Fibroblast of lung (primary cell): ENCODE data around the gene MECR. TPM values are rescaled to one million over a fixed set of nuclear protein-coding genes. Genes with fewer than 3 reads are reported as not detected.
A peak's percentile ranks its signal among the peaks of the same experiment; 100 is the strongest.

Experiments
- DNase-seq, 2 donors: peaks; one replicate each; pipeline versions ENCODE4 v3.0.0 to v3.0.0-alpha.2; 2010; ENCODE audit warnings: low read depth in 2 of 2
- H2AFZ ChIP-seq: 2 replicates; pipeline ENCODE4 v1.5.1; 2012; ENCODE audit warnings: low read length, control low read depth, inconsistent platforms
- H3K27ac ChIP-seq: 2 replicates; pipeline ENCODE4 v1.5.1; 2011; ENCODE audit warnings: low read length, control low read depth; ENCODE audit not compliant: insufficient read depth
- H3K27me3 ChIP-seq: 2 replicates; pipeline ENCODE4 v1.5.1; 2011; ENCODE audit warnings: mild to moderate bottlenecking, low read length; ENCODE audit not compliant: control insufficient read depth, insufficient read depth
- H3K36me3 ChIP-seq: 2 replicates; pipeline ENCODE4 v1.5.1; 2011; ENCODE audit warnings: low read length; ENCODE audit not compliant: control insufficient read depth, insufficient read depth
- H3K4me1 ChIP-seq: 2 replicates; pipeline ENCODE4 v1.5.1; 2011; ENCODE audit warnings: low read length; ENCODE audit not compliant: control insufficient read depth, insufficient read depth; ENCODE audit errors: extremely low read depth
- H3K4me2 ChIP-seq: 2 replicates; pipeline ENCODE4 v1.5.1; 2011; ENCODE audit warnings: low read length, control low read depth; ENCODE audit not compliant: insufficient read depth; ENCODE audit errors: extremely low read depth
- H3K4me3 ChIP-seq, 4 experiments: fragments of 200-600 bp in 1 of 4; sonication (generic) in 1 of 4; replicated peaks in 1 of 4; 2 replicates each; pipeline ENCODE4 v1.5.1; 2011 to 2016; ENCODE audit warnings: low read length in 4 of 4, low read depth in 3 of 4, mild to moderate bottlenecking in 3 of 4, control low read depth in 2 of 4, inconsistent platforms in 1 of 4, mixed read lengths in 1 of 4; ENCODE audit not compliant: insufficient read depth in 1 of 4; ENCODE audit errors: control extremely low read depth in 1 of 4
- H3K79me2 ChIP-seq: 2 replicates; pipeline ENCODE4 v1.5.1; 2012; ENCODE audit warnings: mild to moderate bottlenecking, low read length, inconsistent platforms; ENCODE audit not compliant: control insufficient read depth, insufficient read depth
- H3K9ac ChIP-seq: 2 replicates; pipeline ENCODE4 v1.5.1; 2011; ENCODE audit warnings: mild to moderate bottlenecking, low read length, control low read depth; ENCODE audit not compliant: insufficient read depth
- H3K9me3 ChIP-seq: 2 replicates; pipeline ENCODE4 v1.5.1; 2012; ENCODE audit warnings: low read depth, low read length; ENCODE audit not compliant: control insufficient read depth, insufficient read depth
- H4K20me1 ChIP-seq: 2 replicates; pipeline ENCODE4 v1.5.1; 2011; ENCODE audit warnings: low read length; ENCODE audit not compliant: control insufficient read depth, insufficient read depth; ENCODE audit errors: extremely low read depth
- EZH2 ChIP-seq: IDR thresholded peaks from 2 replicates; pipeline ENCODE4 v1.5.1; 2012; ENCODE audit warnings: low read length, control low read depth, mild to moderate bottlenecking; ENCODE audit errors: missing control alignments
- polyA plus RNA-seq, 2 donors: library from polyadenylated mRNA; depleted of rRNA in 1 of 2; stranded (reverse) in 1 of 2; unstranded in 1 of 2; fragments of >200 nt; gene quantifications; 2 replicates each; pipeline ENCODE4 v1.2.1, GENCODE V29; 2011 to 2012; ENCODE audit warnings: missing spikeins in 1 of 2
- total RNA-seq: library from RNA; depleted of rRNA; stranded (reverse); fragments of >200 nt; gene quantifications from 2 replicates; pipeline ENCODE4 v1.2.1, GENCODE V29; 2014
- TF ChIP-seq, protein P1 (sequence below), 2 donors: IDR thresholded peaks in 1 of 2; conservative IDR thresholded peaks in 1 of 2; 1 replicate in 1 of 2; 2 replicates in 1 of 2; pipeline ENCODE4 v1.5.1; 2011 to 2012; ENCODE audit warnings: low read length in 2 of 2, control low read depth in 1 of 2, inconsistent platforms in 1 of 2, low read depth in 1 of 2, mild to moderate bottlenecking in 1 of 2

Gene MECR
- total and polyA plus RNA-seq, 2 donors (not counting 1 experiment from before 2014, with no cell fraction given): 17.5 to 19.8 TPM

DNA sequence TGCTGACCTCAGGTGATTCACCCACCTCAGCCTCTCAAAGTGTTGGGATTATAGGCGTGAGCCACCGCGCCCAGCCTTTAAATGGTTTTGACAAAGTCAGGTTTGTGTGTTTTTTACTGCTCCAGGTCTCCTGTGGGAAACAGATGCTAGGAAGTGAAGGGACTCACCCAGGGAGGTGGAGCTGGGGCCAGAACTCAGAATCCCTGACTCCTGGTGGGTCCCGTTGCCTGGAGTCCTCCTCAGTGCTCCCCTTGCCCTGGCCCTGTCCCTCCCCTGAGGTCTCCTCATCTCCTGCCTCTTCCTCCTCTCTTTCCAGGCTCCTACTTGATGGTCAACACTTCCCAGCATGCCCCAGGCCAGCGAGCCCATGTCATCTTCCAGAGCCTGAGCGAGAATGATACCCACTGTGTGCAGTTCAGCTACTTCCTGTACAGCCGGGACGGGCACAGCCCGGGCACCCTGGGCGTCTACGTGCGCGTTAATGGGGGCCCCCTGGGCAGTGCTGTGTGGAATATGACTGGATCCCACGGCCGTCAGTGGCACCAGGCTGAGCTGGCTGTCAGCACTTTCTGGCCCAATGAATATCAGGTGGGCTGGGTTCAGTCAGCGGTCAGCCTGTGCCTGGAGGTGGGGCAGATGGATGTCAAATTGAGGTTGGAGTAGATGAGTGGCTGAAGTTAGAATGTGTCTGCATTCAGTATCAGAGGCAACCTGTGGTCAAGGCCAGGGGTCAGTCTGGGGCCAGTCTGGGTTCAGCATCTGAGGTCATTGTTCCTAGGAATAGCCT is 27.6 kb upstream of the MECR start:
- Histone ChIP-seq H3K9me3 (no peaks in the 10 kb centered on the region), H3K27me3 (peaks cover 2% of the 10 kb centered on the region), H3K4me3 (no peak overlapping the region), H3K4me1 (no peaks in the 10 kb centered on the region), H4K20me1 (no peaks in the 10 kb centered on the region), H3K4me2 (no peak overlapping the region), H3K9ac (no peak overlapping the region), H3K36me3 (no peaks in the 10 kb centered on the region), H3K27ac (no peak overlapping the region), H3K79me2 (no peaks in the 10 kb centered on the region), H2AFZ (no peak overlapping the region)
- no peak for TF ChIP-seq EZH2
- DNase-seq: no peak

DNA sequence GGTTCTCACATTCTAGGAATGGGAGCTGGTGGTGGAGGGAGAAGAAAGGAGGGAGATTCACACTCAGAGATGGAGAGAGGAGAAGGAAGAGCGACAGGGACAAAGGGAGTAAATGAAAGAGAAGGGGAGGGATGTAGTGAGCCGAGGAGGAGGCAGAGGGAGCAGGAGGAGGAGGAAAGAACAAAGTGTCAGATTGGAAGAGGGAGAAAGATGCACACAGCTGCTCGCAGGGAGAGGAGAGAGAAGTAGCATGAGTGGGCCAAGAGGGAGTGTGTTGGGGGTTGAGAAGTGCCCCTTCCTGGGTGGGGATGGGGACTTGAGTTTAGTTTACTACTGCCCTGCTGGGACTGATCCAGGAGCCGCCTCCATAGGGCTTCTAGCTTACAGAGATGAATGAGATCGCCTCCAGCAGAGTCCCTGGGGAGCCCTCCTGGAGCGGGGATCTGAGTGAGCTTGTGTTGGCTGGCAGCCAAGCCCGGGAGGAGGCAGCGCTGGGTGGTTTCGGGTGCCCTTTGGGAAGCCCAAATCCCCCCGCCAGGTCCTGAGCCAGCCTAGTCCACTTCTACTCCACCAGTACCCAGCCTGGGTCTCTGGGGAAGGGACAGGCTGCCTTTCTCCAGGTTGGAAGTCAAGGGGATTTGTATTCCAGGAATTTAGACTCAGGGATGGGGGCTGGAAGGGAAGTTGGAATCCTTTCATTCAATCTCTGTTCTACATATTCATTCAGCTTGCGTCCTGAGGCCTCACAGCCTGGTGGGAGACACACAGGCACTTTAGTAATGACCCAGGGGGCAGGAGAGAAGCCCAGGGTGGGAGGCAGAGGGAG is 26.5 kb upstream of the MECR start:
- H2AFZ ChIP-seq: no peak overlapping the region

DNA sequence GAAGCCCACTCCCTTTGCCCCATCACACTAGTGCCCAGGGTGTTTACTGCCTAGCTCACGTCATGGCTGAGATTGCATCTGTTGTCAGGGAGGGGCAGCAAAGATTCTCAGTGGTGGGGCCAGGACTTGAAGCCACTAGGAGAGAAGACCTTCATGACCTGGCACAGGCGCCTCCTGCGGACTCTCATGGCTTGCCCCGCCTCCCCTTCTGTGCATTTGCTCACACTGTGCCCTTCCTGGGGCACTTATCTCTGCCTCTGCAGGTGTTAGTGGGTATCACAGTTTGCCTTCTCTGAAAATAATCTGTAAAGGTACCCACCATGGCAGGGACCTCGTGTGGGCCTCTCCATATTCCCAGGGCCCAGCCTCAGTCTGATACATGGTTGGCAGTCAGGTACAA is 25.7 kb upstream of the MECR start:
- H3K4me1 ChIP-seq: no peaks in the 10 kb centered on the region
- H3K36me3 ChIP-seq: no peaks in the 10 kb centered on the region
- no peak for DNase-seq
- no peak overlapping the region for H3K27ac ChIP-seq
- no peak overlapping the region for H3K4me3 ChIP-seq
- H4K20me1 ChIP-seq: no peaks in the 10 kb centered on the region
- no peak overlapping the region for H3K4me2 ChIP-seq
- no peaks in the 10 kb centered on the region for H3K79me2 ChIP-seq
- peaks cover 2% of the 10 kb centered on the region for H3K27me3 ChIP-seq
- no peak overlapping the region for H2AFZ ChIP-seq
- no peak overlapping the region for H3K9ac ChIP-seq
- H3K9me3 ChIP-seq: no peaks in the 10 kb centered on the region
- TF ChIP-seq EZH2: no peak
- TF ChIP-seq, protein P1, sequence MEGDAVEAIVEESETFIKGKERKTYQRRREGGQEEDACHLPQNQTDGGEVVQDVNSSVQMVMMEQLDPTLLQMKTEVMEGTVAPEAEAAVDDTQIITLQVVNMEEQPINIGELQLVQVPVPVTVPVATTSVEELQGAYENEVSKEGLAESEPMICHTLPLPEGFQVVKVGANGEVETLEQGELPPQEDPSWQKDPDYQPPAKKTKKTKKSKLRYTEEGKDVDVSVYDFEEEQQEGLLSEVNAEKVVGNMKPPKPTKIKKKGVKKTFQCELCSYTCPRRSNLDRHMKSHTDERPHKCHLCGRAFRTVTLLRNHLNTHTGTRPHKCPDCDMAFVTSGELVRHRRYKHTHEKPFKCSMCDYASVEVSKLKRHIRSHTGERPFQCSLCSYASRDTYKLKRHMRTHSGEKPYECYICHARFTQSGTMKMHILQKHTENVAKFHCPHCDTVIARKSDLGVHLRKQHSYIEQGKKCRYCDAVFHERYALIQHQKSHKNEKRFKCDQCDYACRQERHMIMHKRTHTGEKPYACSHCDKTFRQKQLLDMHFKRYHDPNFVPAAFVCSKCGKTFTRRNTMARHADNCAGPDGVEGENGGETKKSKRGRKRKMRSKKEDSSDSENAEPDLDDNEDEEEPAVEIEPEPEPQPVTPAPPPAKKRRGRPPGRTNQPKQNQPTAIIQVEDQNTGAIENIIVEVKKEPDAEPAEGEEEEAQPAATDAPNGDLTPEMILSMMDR (conservative IDR thresholded peaks at IDR 0.05 in 1 of 2, IDR thresholded peaks at IDR 0.05 in 1 of 2; ENCODE audit: low read depth in 1 of 2, low read length in 2 of 2): no peak

More for the DNA sequence above, 26.5 kb upstream of the MECR start:
- H3K9ac ChIP-seq: no peak overlapping the region
- no peak overlapping the region for H3K4me2 ChIP-seq
- no peaks in the 10 kb centered on the region for H3K4me1 ChIP-seq
- no peaks in the 10 kb centered on the region for H3K9me3 ChIP-seq
- no peak overlapping the region for H3K4me3 ChIP-seq
- H3K36me3 ChIP-seq: no peaks in the 10 kb centered on the region
- no peaks in the 10 kb centered on the region for H4K20me1 ChIP-seq
- no peak overlapping the region for H3K27ac ChIP-seq
- peak; percentile 48 to 67 for DNase-seq
- no peak for TF ChIP-seq EZH2
- TF ChIP-seq, protein P1 (conservative IDR thresholded peaks at IDR 0.05 in 1 of 2, IDR thresholded peaks at IDR 0.05 in 1 of 2; ENCODE audit: low read depth in 1 of 2, low read length in 2 of 2): peak in 1 of 2 donors; percentile 11
- no peaks in the 10 kb centered on the region for H3K79me2 ChIP-seq
- peaks cover 2% of the 10 kb centered on the region for H3K27me3 ChIP-seq
